Liver (tissue), 9 donors: ENCODE measurements around the gene OR10A6. TPM values are rescaled to one million over a fixed set of nuclear protein-coding genes. Genes with fewer than 3 reads are reported as not detected.

ENCODE experiments used
- DNase-seq: peaks from one replicate; pipeline ENCODE4 v3.0.0-alpha.2; 2017; ENCODE audit warnings: low spot score
- H3K27ac ChIP-seq, 2 donors: one replicate each; pipeline ENCODE4 v1.7.0; 2013; ENCODE audit warnings: inconsistent platforms in 2 of 2, low read length in 2 of 2, control low read depth in 1 of 2, low read depth in 1 of 2, mild to moderate bottlenecking in 1 of 2
- H3K27me3 ChIP-seq, 4 donors: one replicate each; pipeline versions ENCODE4 v1.6.1 to v1.7.0; 2013; ENCODE audit warnings: low read length in 3 of 4, inconsistent platforms in 1 of 4, mild to moderate bottlenecking in 1 of 4, moderate library complexity in 1 of 4; ENCODE audit not compliant: control insufficient read depth in 4 of 4, insufficient read depth in 4 of 4
- H3K36me3 ChIP-seq, 4 donors: one replicate each; pipeline versions ENCODE4 v1.6.1 to v1.7.0; 2013; ENCODE audit warnings: low read length in 3 of 4, mild to moderate bottlenecking in 3 of 4, low read depth in 1 of 4, moderate library complexity in 1 of 4; ENCODE audit not compliant: control insufficient read depth in 4 of 4, insufficient read depth in 3 of 4
- H3K4me1 ChIP-seq, 4 donors: one replicate each; pipeline versions ENCODE4 v1.6.1 to v1.7.0; 2013; ENCODE audit warnings: low read length in 3 of 4, mild to moderate bottlenecking in 3 of 4, moderate library complexity in 1 of 4; ENCODE audit not compliant: control insufficient read depth in 4 of 4, insufficient read depth in 4 of 4
- H3K4me3 ChIP-seq, 3 donors: one replicate each; pipeline versions ENCODE4 v1.6.1 to v1.7.0; 2013; ENCODE audit warnings: low read length in 3 of 3, control low read depth in 1 of 3, low read depth in 1 of 3, mild to moderate bottlenecking in 1 of 3
- H3K9ac ChIP-seq, 2 donors: one replicate each; pipeline ENCODE4 v1.7.0; 2013; ENCODE audit warnings: low read length in 2 of 2, mild to moderate bottlenecking in 2 of 2, moderate library complexity in 2 of 2, control low read depth in 1 of 2, low read depth in 1 of 2
- H3K9me3 ChIP-seq, 4 donors: one replicate each; pipeline versions ENCODE4 v1.6.1 to v1.7.0; 2013; ENCODE audit warnings: low read length in 3 of 4; ENCODE audit not compliant: control insufficient read depth in 4 of 4
- ATF3 ChIP-seq: IDR thresholded peaks from 2 replicates; pipeline ENCODE4 v1.6.1; 2016; ENCODE audit warnings: antibody characterized with exemption
- CTCF ChIP-seq: fragments of 150-350 bp; IDR thresholded peaks from 2 replicates; pipeline ENCODE4 v1.5.1; 2017; ENCODE audit warnings: improper control_type of control experiment, low read depth, low read length; ENCODE audit not compliant: missing input control
- EGR1 ChIP-seq, 2 donors: IDR thresholded peaks; 2 replicates each; pipeline ENCODE4 v1.6.1; 2016 to 2018; ENCODE audit warnings: antibody characterized with exemption in 2 of 2, low read depth in 2 of 2
- FOXA1 ChIP-seq: IDR thresholded peaks from 2 replicates; pipeline ENCODE4 v1.6.1; 2016; ENCODE audit warnings: antibody characterized with exemption
- FOXA2 ChIP-seq: IDR thresholded peaks from 2 replicates; pipeline ENCODE4 v1.6.1; 2016; ENCODE audit warnings: antibody characterized with exemption
- GABPA ChIP-seq, 2 donors: IDR thresholded peaks in 1 of 2; conservative IDR thresholded peaks in 1 of 2; 2 replicates each; pipeline ENCODE4 v1.6.1; 2016; ENCODE audit warnings: antibody characterized with exemption in 2 of 2, mild to moderate bottlenecking in 1 of 2, moderate library complexity in 1 of 2
- HNF4A ChIP-seq, 2 donors: conservative IDR thresholded peaks; 2 replicates each; pipeline ENCODE4 v1.6.1; 2016; ENCODE audit warnings: antibody characterized with exemption in 2 of 2, mild to moderate bottlenecking in 2 of 2
- HNF4G ChIP-seq: IDR thresholded peaks from 2 replicates; pipeline ENCODE4 v1.6.1; 2016; ENCODE audit warnings: antibody characterized with exemption
- JUND ChIP-seq, 2 donors: IDR thresholded peaks; 2 replicates each; pipeline ENCODE4 v1.6.1; 2016; ENCODE audit warnings: antibody characterized with exemption in 2 of 2
- MAX ChIP-seq: IDR thresholded peaks from 2 replicates; pipeline ENCODE4 v1.6.1; 2016; ENCODE audit warnings: antibody characterized with exemption
- NR2F2 ChIP-seq: IDR thresholded peaks from 2 replicates; pipeline ENCODE4 v1.6.1; 2016; ENCODE audit warnings: antibody characterized with exemption
- RAD21 ChIP-seq, 2 donors: IDR thresholded peaks; 2 replicates each; pipeline ENCODE4 v1.6.1; 2016; ENCODE audit warnings: antibody characterized with exemption in 2 of 2, mild to moderate bottlenecking in 2 of 2
- RXRA ChIP-seq, 2 donors: IDR thresholded peaks; 2 replicates each; pipeline ENCODE4 v1.6.1; 2017 to 2018; ENCODE audit warnings: antibody characterized with exemption in 2 of 2, mild to moderate bottlenecking in 1 of 2
- SP1 ChIP-seq: IDR thresholded peaks from 2 replicates; pipeline ENCODE4 v1.6.1; 2018; ENCODE audit warnings: antibody characterized with exemption, mild to moderate bottlenecking
- TAF1 ChIP-seq: conservative IDR thresholded peaks from 2 replicates; pipeline ENCODE4 v1.6.1; 2016; ENCODE audit warnings: antibody characterized with exemption, mild to moderate bottlenecking
- YY1 ChIP-seq: IDR thresholded peaks from 2 replicates; pipeline ENCODE4 v1.6.1; 2016; ENCODE audit warnings: antibody characterized with exemption, mild to moderate bottlenecking
- WGBS: extraction: QIAGEN DNeasy Blood & Tissue Kit; methylation state at CpG from one replicate; pipeline ENCODE4 v1.1.7; 2013; 5-methylcytosine and 5-hydroxymethylcytosine counted together
- polyA plus RNA-seq, 2 donors: library from polyadenylated mRNA; stranded (reverse) in 1 of 2; unstranded in 1 of 2; fragments of 200-250 nt in 1 of 2; fragments of >200 nt in 1 of 2; fragmentation: Nextera tagmentation in 1 of 2; extraction: Ambion mirVana in 1 of 2; gene quantifications; one replicate each; pipeline versions ENCODE4 v1.2.1 to v1.2.3, GENCODE V29; 2013 to 2015
- total RNA-seq, 2 donors: library from RNA; depleted of rRNA; stranded (reverse); fragments of >200 nt; gene quantifications; one replicate each; pipeline ENCODE4 v1.2.3, GENCODE V29; 2014
- TF ChIP-seq, protein P1 (sequence below): IDR thresholded peaks from 2 replicates; pipeline ENCODE4 v1.6.1; 2016; ENCODE audit warnings: antibody characterized with exemption, mild to moderate bottlenecking
- TF ChIP-seq, protein P2 (sequence below): IDR thresholded peaks from 2 replicates; pipeline ENCODE4 v1.6.1; 2016; ENCODE audit warnings: antibody characterized with exemption
- donor health status: healthy.
- donor health status: healthy.
- donor health status: healthy.
- donor health status: healthy.
- donor health status: healthy.

The OR10A6 gene
- total and polyA plus RNA-seq, 4 donors, result not detected

GRCh38 chr11:7898666-7899283, 32.3 kb downstream of the OR10A6 start:
- WGBS, result 88% methylated on average over 5 of the region's 5 CpGs
- TF ChIP-seq CTCF, result no peak
- no peaks in the 10 kb centered on the region for H3K9me3 ChIP-seq
- H3K27ac ChIP-seq, result no peak overlapping the region
- no peak for DNase-seq
- H3K27me3 ChIP-seq, result no peaks in the 10 kb centered on the region
- no peaks in the 10 kb centered on the region for H3K36me3 ChIP-seq
- no peak overlapping the region for H3K4me3 ChIP-seq
- no peak overlapping the region for H3K9ac ChIP-seq
- peaks cover 2 to 33% (median 31%) of the 10 kb centered on the region in 4 donors for H3K4me1 ChIP-seq

DNA sequence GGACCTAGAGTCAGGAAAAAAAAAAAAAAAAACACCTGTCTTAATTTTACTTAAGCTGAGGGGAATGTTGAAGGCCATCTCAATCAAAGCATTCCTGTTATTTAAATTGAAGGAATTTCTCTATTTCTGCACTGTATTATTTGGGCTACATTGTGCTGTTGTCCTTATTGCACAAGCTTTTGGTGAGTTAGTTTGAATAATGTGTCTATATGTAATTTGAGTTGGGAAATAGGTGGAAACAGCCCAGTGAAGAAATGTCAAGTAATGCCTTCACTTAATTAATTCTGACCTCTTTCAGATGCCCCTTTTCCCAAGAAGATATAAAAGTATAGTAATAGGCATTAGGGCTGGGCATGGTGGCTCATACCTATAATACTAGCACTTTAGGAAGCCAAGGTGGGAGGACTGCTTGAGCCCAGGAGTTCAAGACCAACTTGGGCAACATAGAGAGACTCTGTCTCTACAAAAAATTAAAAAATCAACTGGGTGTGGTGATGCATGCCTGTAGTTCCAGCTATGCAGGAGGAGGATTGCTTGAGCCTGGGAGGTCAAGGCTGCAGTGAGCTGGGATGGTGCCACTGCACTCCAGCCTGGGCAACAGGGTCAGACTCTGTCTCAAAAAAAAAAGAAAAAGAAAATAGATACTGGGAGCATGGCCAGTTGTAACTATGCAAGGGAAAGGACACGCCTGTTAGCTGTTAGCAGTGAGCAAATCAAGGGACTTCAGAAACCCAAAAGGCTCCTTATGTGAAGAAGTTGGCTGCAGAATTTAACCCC, 34.9 kb downstream of the OR10A6 start:
- TF ChIP-seq FOXA1 (no peak), NR2F2 (no peak), RXRA (IDR thresholded peaks at IDR 0.05) (peak; percentile 19 to 75), MAX (peak; percentile 45), ATF3 (no peak), CTCF (no peak), YY1 (no peak), GABPA (IDR thresholded peaks at IDR 0.05 in 1 of 2, conservative IDR thresholded peaks at IDR 0.05 in 1 of 2) (peak in 1 of 2 donors; percentile 54), EGR1 (IDR thresholded peaks at IDR 0.05; ENCODE audit: low read depth in 2 of 2) (no peak), HNF4G (no peak), HNF4A (conservative IDR thresholded peaks at IDR 0.05) (peak; percentile 58 to 85), SP1 (no peak), FOXA2 (no peak), TAF1 (no peak), RAD21 (IDR thresholded peaks at IDR 0.05) (peak; percentile 12 to 20), JUND (IDR thresholded peaks at IDR 0.05) (peak in 1 of 2 donors; percentile 66)
- TF ChIP-seq, protein P1, sequence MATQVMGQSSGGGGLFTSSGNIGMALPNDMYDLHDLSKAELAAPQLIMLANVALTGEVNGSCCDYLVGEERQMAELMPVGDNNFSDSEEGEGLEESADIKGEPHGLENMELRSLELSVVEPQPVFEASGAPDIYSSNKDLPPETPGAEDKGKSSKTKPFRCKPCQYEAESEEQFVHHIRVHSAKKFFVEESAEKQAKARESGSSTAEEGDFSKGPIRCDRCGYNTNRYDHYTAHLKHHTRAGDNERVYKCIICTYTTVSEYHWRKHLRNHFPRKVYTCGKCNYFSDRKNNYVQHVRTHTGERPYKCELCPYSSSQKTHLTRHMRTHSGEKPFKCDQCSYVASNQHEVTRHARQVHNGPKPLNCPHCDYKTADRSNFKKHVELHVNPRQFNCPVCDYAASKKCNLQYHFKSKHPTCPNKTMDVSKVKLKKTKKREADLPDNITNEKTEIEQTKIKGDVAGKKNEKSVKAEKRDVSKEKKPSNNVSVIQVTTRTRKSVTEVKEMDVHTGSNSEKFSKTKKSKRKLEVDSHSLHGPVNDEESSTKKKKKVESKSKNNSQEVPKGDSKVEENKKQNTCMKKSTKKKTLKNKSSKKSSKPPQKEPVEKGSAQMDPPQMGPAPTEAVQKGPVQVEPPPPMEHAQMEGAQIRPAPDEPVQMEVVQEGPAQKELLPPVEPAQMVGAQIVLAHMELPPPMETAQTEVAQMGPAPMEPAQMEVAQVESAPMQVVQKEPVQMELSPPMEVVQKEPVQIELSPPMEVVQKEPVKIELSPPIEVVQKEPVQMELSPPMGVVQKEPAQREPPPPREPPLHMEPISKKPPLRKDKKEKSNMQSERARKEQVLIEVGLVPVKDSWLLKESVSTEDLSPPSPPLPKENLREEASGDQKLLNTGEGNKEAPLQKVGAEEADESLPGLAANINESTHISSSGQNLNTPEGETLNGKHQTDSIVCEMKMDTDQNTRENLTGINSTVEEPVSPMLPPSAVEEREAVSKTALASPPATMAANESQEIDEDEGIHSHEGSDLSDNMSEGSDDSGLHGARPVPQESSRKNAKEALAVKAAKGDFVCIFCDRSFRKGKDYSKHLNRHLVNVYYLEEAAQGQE, result no peak
- TF ChIP-seq, protein P2, sequence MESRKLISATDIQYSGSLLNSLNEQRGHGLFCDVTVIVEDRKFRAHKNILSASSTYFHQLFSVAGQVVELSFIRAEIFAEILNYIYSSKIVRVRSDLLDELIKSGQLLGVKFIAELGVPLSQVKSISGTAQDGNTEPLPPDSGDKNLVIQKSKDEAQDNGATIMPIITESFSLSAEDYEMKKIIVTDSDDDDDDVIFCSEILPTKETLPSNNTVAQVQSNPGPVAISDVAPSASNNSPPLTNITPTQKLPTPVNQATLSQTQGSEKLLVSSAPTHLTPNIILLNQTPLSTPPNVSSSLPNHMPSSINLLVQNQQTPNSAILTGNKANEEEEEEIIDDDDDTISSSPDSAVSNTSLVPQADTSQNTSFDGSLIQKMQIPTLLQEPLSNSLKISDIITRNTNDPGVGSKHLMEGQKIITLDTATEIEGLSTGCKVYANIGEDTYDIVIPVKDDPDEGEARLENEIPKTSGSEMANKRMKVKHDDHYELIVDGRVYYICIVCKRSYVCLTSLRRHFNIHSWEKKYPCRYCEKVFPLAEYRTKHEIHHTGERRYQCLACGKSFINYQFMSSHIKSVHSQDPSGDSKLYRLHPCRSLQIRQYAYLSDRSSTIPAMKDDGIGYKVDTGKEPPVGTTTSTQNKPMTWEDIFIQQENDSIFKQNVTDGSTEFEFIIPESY, result no peak
- Histone ChIP-seq H3K27ac (peak overlapping the region in 1 of 2 donors; percentile 49), H3K9me3 (no peaks in the 10 kb centered on the region), H3K36me3 (no peaks in the 10 kb centered on the region), H3K9ac (no peak overlapping the region), H3K4me1 (peaks cover 7 to 44% (median 40%) of the 10 kb centered on the region in 4 donors), H3K4me3 (no peak overlapping the region), H3K27me3 (no peaks in the 10 kb centered on the region)
- DNase-seq, result no peak
- WGBS, result 20% methylated on average over 1 of the region's 1 CpG
